Cardiac muscle cell (in vitro differentiated cells and primary cell): ENCODE measurements around the gene CEP112. TPM values are rescaled to one million over a fixed set of nuclear protein-coding genes. Genes with fewer than 3 reads are reported as not detected.
"Not testable (repeated sequence)": the region's sequence is repeated elsewhere in the genome, so short reads cannot be mapped to it uniquely, and the experiment has no call there.

ENCODE experiments used
- DNase-seq, 2 donors: peaks; one replicate each; pipeline versions ENCODE4 v3.0.0 to v3.0.0-alpha.2; 2010 to 2017; ENCODE audit warnings: low read depth in 1 of 2, low spot score in 1 of 2
- H3K27ac ChIP-seq: fragments of 200-600 bp; sonication (generic); 2 replicates; pipeline ENCODE4 v1.5.1; 2016
- H3K27me3 ChIP-seq: fragments of 200-600 bp; sonication (generic); 2 replicates; pipeline ENCODE4 v1.6.0; 2016; ENCODE audit warnings: control low read depth
- H3K36me3 ChIP-seq: fragments of 200-600 bp; sonication (generic); 2 replicates; pipeline ENCODE4 v1.5.1; 2016; ENCODE audit warnings: control low read depth
- H3K4me1 ChIP-seq: fragments of 200-600 bp; sonication (generic); 2 replicates; pipeline ENCODE4 v1.8.1; 2017; ENCODE audit warnings: low read depth, mild to moderate bottlenecking, mixed run types
- H3K4me3 ChIP-seq: fragments of 200-600 bp; sonication (generic); 2 replicates; pipeline ENCODE4 v1.5.1; 2016; ENCODE audit warnings: mild to moderate bottlenecking
- H3K9me3 ChIP-seq: fragments of 200-600 bp; sonication (generic); 2 replicates; pipeline ENCODE4 v1.5.1; 2017; ENCODE audit warnings: low read depth, mild to moderate bottlenecking, control low read depth
- CTCF ChIP-seq: IDR thresholded peaks from 2 replicates; pipeline ENCODE4 v1.5.1; 2012; ENCODE audit warnings: low read depth, mild to moderate bottlenecking, low read length
- polyA plus RNA-seq: library from polyadenylated mRNA; unstranded; fragments of >200 nt; fragmentation: Nextera tagmentation; extraction: Ambion mirVana; gene quantifications from 2 replicates; pipeline ENCODE4 v1.2.1, GENCODE V29; 2016
- total RNA-seq: library from RNA; depleted of rRNA; stranded (reverse); fragments of >200 nt; gene quantifications from 2 replicates; pipeline ENCODE4 v1.2.3, GENCODE V29; 2016

Gene CEP112
- total and polyA plus RNA-seq, 2 experiments from 2014 or later, result 7.7 to 10.9 TPM

GRCh38 chr17:66167189-66167815, 24.6 kb downstream of the CEP112 start:
- H3K9me3 ChIP-seq, result no peaks in the 10 kb centered on the region
- peaks cover 10% of the 10 kb centered on the region for H3K4me1 ChIP-seq
- no peak for TF ChIP-seq CTCF
- no peak overlapping the region for H3K4me3 ChIP-seq
- no peak overlapping the region for H3K27ac ChIP-seq
- no peaks in the 10 kb centered on the region for H3K27me3 ChIP-seq
- no peaks in the 10 kb centered on the region for H3K36me3 ChIP-seq
- DNase-seq, result peak in 1 of 2 donors; percentile 1

GRCh38 chr17:66165537-66166123, 26.3 kb downstream of the CEP112 start:
- H3K9me3 ChIP-seq, result no peaks in the 10 kb centered on the region
- H3K27ac ChIP-seq, result no peak overlapping the region
- H3K4me3 ChIP-seq, result no peak overlapping the region
- peak; percentile 54 to 79 for DNase-seq
- TF ChIP-seq CTCF, result peak; percentile 64
- no peaks in the 10 kb centered on the region for H3K36me3 ChIP-seq
- H3K4me1 ChIP-seq, result no peaks in the 10 kb centered on the region
- no peaks in the 10 kb centered on the region for H3K27me3 ChIP-seq

DNA sequence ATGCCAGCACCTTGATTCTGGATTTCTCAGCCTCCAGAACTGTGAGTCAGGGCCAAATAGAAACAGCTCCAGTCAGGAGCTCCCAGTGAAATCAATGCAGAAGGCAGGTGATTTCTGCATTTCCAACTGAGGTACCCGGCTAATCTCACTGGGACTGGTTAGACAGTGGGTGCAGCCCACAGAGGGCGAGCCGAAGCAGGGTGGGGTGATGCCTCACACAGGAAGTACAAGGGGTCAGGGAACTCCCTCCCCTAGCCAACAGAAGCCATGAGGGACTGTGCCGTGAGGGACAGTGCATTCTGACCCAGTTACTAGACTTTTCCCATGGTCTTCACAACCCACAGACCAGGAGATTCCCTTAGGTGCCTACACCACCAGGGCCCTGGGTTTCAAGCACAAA, 36.9 kb downstream of the CEP112 start:
- not testable (repeated sequence) for H3K4me1 ChIP-seq, H3K27ac ChIP-seq, DNase-seq, H3K4me3 ChIP-seq, H3K36me3 ChIP-seq, H3K27me3 ChIP-seq, H3K9me3 ChIP-seq

DNA sequence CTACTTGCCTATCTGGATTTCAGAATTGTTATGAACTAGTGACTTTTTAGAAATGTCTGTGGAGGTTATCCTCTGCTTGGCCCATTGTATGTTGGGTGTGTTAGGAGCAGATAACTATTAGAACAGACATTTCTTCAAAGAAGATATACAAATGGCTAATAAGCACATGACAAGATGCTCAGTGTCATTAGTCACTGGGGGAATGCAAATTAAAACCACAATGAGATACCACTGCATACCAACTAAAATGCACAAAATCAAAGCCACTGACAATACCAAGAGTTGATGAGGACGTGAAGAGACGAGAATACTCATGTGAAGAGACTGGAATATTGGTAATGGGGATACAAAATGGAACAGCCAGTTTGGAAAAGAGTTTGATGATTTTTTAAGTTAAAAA, 39.2 kb downstream of the CEP112 start:
- Histone ChIP-seq H3K36me3 (no peaks in the 10 kb centered on the region), H3K9me3 (no peaks in the 10 kb centered on the region), H3K27ac (no peak overlapping the region), H3K4me1 (no peaks in the 10 kb centered on the region), H3K27me3 (no peaks in the 10 kb centered on the region), H3K4me3 (no peak overlapping the region)
- TF ChIP-seq CTCF, result no peak
- DNase-seq, result peak in 1 of 2 donors; percentile 31

- Histone ChIP-seq H3K36me3 (no peaks in the 10 kb centered on the region), H3K9me3 (no peaks in the 10 kb centered on the region), H3K4me1 (no peaks in the 10 kb centered on the region), H3K27ac (no peak overlapping the region), H3K4me3 (no peak overlapping the region), H3K27me3 (no peaks in the 10 kb centered on the region)
- TF ChIP-seq CTCF, result no peak
- DNase-seq, result no peak
These were observed 41.2 kb downstream of the CEP112 start for GRCh38 chr17:66150708-66151107.

- TF ChIP-seq CTCF, result no peak
- H3K9me3 ChIP-seq, result no peaks in the 10 kb centered on the region
- H3K4me3 ChIP-seq, result no peak overlapping the region
- no peak for DNase-seq
- no peak overlapping the region for H3K27ac ChIP-seq
- no peaks in the 10 kb centered on the region for H3K4me1 ChIP-seq
- H3K27me3 ChIP-seq, result no peaks in the 10 kb centered on the region
- no peaks in the 10 kb centered on the region for H3K36me3 ChIP-seq
These were observed 42.4 kb downstream of the CEP112 start for GRCh38 chr17:66149562-66149961.
